Loucy (cell line): ENCODE measurements around the gene MBTD1.

Source experiments
- EZH2phosphoT487 ChIP-seq: fragments of 200-600 bp; IDR thresholded peaks from 2 replicates; pipeline ENCODE4 v1.6.1; 2018; ENCODE audit warnings: antibody characterized with exemption, mild to moderate bottlenecking, moderate library complexity, borderline replicate concordance
- TF ChIP-seq, protein P1 (sequence below): fragments of 200-600 bp; sonication (generic); conservative IDR thresholded peaks from 2 replicates; pipeline ENCODE4 v1.5.1; 2014; ENCODE audit warnings: mild to moderate bottlenecking, antibody characterized with exemption, low read length

GRCh38 chr17:51251010-51251409 is 8.8 kb downstream of the MBTD1 start:
- TF ChIP-seq, protein P1, sequence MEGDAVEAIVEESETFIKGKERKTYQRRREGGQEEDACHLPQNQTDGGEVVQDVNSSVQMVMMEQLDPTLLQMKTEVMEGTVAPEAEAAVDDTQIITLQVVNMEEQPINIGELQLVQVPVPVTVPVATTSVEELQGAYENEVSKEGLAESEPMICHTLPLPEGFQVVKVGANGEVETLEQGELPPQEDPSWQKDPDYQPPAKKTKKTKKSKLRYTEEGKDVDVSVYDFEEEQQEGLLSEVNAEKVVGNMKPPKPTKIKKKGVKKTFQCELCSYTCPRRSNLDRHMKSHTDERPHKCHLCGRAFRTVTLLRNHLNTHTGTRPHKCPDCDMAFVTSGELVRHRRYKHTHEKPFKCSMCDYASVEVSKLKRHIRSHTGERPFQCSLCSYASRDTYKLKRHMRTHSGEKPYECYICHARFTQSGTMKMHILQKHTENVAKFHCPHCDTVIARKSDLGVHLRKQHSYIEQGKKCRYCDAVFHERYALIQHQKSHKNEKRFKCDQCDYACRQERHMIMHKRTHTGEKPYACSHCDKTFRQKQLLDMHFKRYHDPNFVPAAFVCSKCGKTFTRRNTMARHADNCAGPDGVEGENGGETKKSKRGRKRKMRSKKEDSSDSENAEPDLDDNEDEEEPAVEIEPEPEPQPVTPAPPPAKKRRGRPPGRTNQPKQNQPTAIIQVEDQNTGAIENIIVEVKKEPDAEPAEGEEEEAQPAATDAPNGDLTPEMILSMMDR, result no peak
- TF ChIP-seq EZH2phosphoT487, result no peak
